Fibroblast of the aortic adventitia (primary cell): ENCODE results near the gene COQ10A. TPM values are rescaled to one million over a fixed set of nuclear protein-coding genes. Genes with fewer than 3 reads are reported as not detected.
"Not testable (repeated sequence)": the region's sequence is repeated elsewhere in the genome, so short reads cannot be mapped to it uniquely, and the experiment has no call there.

ENCODE experiments used
- DNase-seq: peaks from one replicate; pipeline ENCODE4 v3.0.0-alpha.2; 2010; ENCODE audit warnings: low read depth
- H3K4me3 ChIP-seq: 2 replicates; pipeline ENCODE4 v1.5.1; 2011; ENCODE audit warnings: low read depth, mild to moderate bottlenecking, control low read depth, low read length, moderate library complexity
- total RNA-seq: library from RNA; depleted of rRNA; stranded (reverse); fragments of >200 nt; gene quantifications from 2 replicates; pipeline ENCODE4 v1.2.3, GENCODE V29; 2012; ENCODE audit warnings: low replicate concordance
- TF ChIP-seq, protein P1 (sequence below): IDR thresholded peaks from 2 replicates; pipeline ENCODE4 v1.5.1; 2011; ENCODE audit warnings: mild to moderate bottlenecking, low read length, control low read depth, inconsistent platforms; ENCODE audit not compliant: insufficient read depth

COQ10A gene
- total RNA-seq, 1 donor = 8.0 TPM

GRCh38 chr12:56260380-56260779 is 6.4 kb upstream of the COQ10A start:
- TF ChIP-seq, protein P1, sequence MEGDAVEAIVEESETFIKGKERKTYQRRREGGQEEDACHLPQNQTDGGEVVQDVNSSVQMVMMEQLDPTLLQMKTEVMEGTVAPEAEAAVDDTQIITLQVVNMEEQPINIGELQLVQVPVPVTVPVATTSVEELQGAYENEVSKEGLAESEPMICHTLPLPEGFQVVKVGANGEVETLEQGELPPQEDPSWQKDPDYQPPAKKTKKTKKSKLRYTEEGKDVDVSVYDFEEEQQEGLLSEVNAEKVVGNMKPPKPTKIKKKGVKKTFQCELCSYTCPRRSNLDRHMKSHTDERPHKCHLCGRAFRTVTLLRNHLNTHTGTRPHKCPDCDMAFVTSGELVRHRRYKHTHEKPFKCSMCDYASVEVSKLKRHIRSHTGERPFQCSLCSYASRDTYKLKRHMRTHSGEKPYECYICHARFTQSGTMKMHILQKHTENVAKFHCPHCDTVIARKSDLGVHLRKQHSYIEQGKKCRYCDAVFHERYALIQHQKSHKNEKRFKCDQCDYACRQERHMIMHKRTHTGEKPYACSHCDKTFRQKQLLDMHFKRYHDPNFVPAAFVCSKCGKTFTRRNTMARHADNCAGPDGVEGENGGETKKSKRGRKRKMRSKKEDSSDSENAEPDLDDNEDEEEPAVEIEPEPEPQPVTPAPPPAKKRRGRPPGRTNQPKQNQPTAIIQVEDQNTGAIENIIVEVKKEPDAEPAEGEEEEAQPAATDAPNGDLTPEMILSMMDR = no peak
- H3K4me3 ChIP-seq = no peak overlapping the region
- no peak for DNase-seq

- no peak for DNase-seq
- no peak overlapping the region for H3K4me3 ChIP-seq
- TF ChIP-seq, protein P1 = no peak
These were observed 5.8 kb upstream of the COQ10A start for GRCh38 chr12:56260921-56261320.

DNA sequence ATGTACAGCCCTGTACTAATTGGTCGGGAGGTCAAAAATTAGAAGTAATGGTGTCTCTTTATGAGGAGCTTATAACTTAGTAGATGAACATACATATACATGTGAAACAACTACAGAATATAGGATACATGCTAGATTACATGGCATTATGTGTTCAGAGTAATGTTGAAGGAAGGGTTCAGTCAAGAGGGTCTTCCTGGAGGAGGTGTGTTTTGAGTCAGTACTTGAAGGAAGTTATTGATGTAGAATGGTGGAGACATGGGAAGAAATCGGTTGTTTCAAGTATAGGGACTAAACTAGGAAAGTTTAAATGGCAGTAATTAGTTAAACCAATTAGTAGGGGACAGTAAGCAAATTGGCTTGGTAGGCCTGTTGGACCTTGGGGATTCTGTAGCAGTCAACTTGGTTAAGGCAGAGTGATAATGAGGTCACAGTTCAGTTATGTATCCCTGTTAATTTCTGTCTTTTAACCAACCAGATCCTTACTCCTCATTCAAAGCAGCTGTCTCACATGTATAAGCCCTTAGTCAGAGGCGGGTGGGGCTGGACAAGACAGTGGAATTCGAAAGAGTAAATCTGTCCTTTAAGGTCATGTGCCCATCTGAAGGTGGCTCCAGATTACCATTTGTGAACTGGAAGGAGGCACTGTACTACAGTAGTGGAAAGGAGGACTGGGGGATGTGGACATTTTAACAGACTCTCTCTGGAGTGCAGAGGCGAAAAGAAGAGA is 5.1 kb upstream of the COQ10A start:
- DNase-seq = peak; percentile 65
- TF ChIP-seq, protein P1 = no peak
- no peak overlapping the region for H3K4me3 ChIP-seq

- DNase-seq, H3K4me3 ChIP-seq: not testable (repeated sequence)
These were observed 3.8 kb upstream of the COQ10A start for GRCh38 chr12:56262955-56263354.

- DNase-seq = not testable (repeated sequence)
- H3K4me3 ChIP-seq = peak overlapping the region; percentile 83
These were observed 562 bp upstream of the COQ10A start for GRCh38 chr12:56266068-56266692.

- peak; percentile 14 for DNase-seq
- TF ChIP-seq, protein P1 = no peak
These were observed 815 bp downstream of the COQ10A start for GRCh38 chr12:56267443-56268071.

DNA sequence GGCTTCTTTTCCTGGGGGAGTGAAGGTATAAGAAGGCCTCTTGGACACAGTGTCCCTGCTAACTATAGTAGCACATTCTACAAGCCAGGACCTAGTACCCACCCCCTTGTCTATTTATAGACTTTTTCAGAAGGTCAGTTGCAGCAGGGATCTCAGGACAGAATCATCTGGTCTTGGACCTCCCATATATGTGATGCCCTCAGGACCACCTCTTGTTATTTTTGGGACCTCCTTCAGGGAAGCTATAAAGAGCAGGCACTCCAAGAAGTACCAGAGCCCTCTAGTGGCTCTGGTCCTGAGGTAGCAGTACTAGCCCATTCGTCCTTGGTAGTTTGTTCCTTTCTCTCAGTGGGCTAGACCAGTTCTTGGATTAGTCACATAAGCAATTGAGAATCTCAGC is 4.3 kb downstream of the COQ10A start:
- TF ChIP-seq, protein P1 = peak; percentile 55
- DNase-seq = peak; percentile 34
- H3K4me3 ChIP-seq = no peak overlapping the region

More at GRCh38 chr12:56267443-56268071, 815 bp downstream of the COQ10A start:
- peak overlapping the region; percentile 83 for H3K4me3 ChIP-seq

DNA sequence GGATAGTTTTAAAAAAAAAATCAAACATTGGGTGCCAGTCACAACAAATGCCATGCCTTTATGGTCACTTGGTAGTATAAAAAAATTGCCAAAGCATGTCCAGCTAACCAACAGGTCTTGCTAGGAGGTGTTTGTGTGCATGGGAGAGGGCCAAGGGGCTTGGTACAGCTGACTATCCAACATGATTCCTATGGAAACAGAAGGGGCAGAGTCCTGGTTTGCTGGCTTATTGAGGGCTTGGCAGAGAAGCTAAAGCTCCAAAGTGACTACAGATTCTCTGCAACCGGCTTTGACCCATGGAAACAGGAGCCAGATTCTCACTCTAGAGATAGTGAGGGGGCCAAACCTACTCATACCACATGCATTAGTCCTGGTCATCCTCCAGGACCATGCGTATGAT is 5.7 kb downstream of the COQ10A start:
- not testable (repeated sequence) for DNase-seq, H3K4me3 ChIP-seq
